IMR-90 (cell line): ENCODE results near the gene HES6. TPM values are rescaled to one million over a fixed set of nuclear protein-coding genes. Genes with fewer than 3 reads are reported as not detected.

Experiments used
- ATAC-seq: fragments of 200-7000 bp; cut with Tn5 transposase; 2 replicates; pipeline ENCODE4 v1.9.1; 2020; ENCODE audit warnings: low read depth, mild to moderate bottlenecking, moderate library complexity
- BruUV-seq: library from RNA; stranded (reverse); fragments of 400-500 nt; replicated peaks from 2 replicates; lab custom pipeline; 2021; lab: Mats Ljungman, UMichigan
- CTCF ChIA-PET: fragments of 300-600 bp; formaldehyde crosslinking; extraction: SDS; loops from one replicate; lab custom pipeline; 2021; ENCODE audit warnings: antibody characterized with exemption; lab: Yijun Ruan, JAX
- POLR2A ChIA-PET: fragments of 300-600 bp; sonication (Branson Sonifier 250); formaldehyde crosslinking; loops from one replicate; lab custom pipeline; 2022; ENCODE audit warnings: antibody characterized with exemption; ENCODE audit not compliant: unreplicated experiment; lab: Charles Lee
- DNase-seq: peaks from one replicate; pipeline ENCODE4 v3.0.0; 2013
- H2AFZ ChIP-seq: replicated peaks from 2 replicates; pipeline ENCODE3; 2013; ENCODE audit warnings: low read length, mild to moderate bottlenecking; ENCODE audit not compliant: poor library complexity
- H2AK5ac ChIP-seq: 2 replicates; pipeline ENCODE4 v1.6.1; 2013; ENCODE audit warnings: low read depth, low read length, inconsistent platforms
- H2AK9ac ChIP-seq: replicated peaks from 2 replicates; pipeline ENCODE3; 2013; ENCODE audit warnings: mild to moderate bottlenecking, low read depth, low read length, moderate library complexity; ENCODE audit not compliant: poor library complexity
- H2BK120ac ChIP-seq: 2 replicates; pipeline ENCODE4 v1.6.1; 2013; ENCODE audit warnings: low read depth, low read length, inconsistent platforms
- H2BK15ac ChIP-seq: 3 replicates; pipeline ENCODE4 v1.6.1; 2013; ENCODE audit warnings: low read depth, low read length, inconsistent platforms
- H2BK20ac ChIP-seq: 2 replicates; pipeline ENCODE4 v1.6.1; 2013; ENCODE audit warnings: low read depth, mild to moderate bottlenecking, inconsistent platforms, low read length, moderate library complexity
- H2BK5ac ChIP-seq: 2 replicates; pipeline ENCODE4 v1.6.1; 2013; ENCODE audit warnings: mild to moderate bottlenecking, low read depth, low read length, inconsistent platforms; ENCODE audit not compliant: poor library complexity, severe bottlenecking
- H3K14ac ChIP-seq: replicated peaks from 2 replicates; pipeline ENCODE4 v1.6.1; 2013; ENCODE audit warnings: low read depth, low read length, inconsistent platforms
- H3K18ac ChIP-seq: 2 replicates; pipeline ENCODE4 v1.6.1; 2013; ENCODE audit warnings: low read depth, low read length, control low read depth
- H3K23ac ChIP-seq: 2 replicates; pipeline ENCODE4 v1.6.1; 2013; ENCODE audit warnings: low read depth, low read length, inconsistent platforms
- H3K27ac ChIP-seq: 2 replicates; pipeline ENCODE4 v1.5.1; 2013; ENCODE audit warnings: mild to moderate bottlenecking, control low read depth, low read length; ENCODE audit not compliant: insufficient read depth
- H3K27me3 ChIP-seq: 2 replicates; pipeline ENCODE4 v1.6.1; 2013; ENCODE audit warnings: low read length; ENCODE audit not compliant: control insufficient read depth, insufficient read depth
- H3K36me3 ChIP-seq: 2 replicates; pipeline ENCODE4 v1.6.1; 2013; ENCODE audit warnings: low read length, mixed read lengths; ENCODE audit not compliant: control insufficient read depth, insufficient read depth
- H3K4ac ChIP-seq: 2 replicates; pipeline ENCODE4 v1.6.1; 2013; ENCODE audit warnings: low read depth, low read length, inconsistent platforms
- H3K4me1 ChIP-seq: 2 replicates; pipeline ENCODE4 v1.6.1; 2013; ENCODE audit warnings: low read length, mixed read lengths; ENCODE audit not compliant: control insufficient read depth, insufficient read depth
- H3K4me2 ChIP-seq: 2 replicates; pipeline ENCODE4 v1.6.1; 2013; ENCODE audit warnings: low read depth, mild to moderate bottlenecking, control low read depth, low read length, moderate library complexity
- H3K4me3 ChIP-seq: 2 replicates; pipeline ENCODE4 v1.5.1; 2013; ENCODE audit warnings: low read depth, mild to moderate bottlenecking, control low read depth, low read length, moderate library complexity; ENCODE audit not compliant: insufficient read depth
- H3K56ac ChIP-seq: 2 replicates; pipeline ENCODE4 v1.6.1; 2013; ENCODE audit warnings: low read length, inconsistent platforms; ENCODE audit not compliant: insufficient read depth; ENCODE audit errors: extremely low read depth
- H3K79me1 ChIP-seq, 2 experiments: 2 replicates each; pipeline ENCODE4 v1.6.1; 2013; ENCODE audit warnings: low read length in 2 of 2, inconsistent platforms in 1 of 2, low read depth in 1 of 2
- H3K9ac ChIP-seq: 2 replicates; pipeline ENCODE4 v1.6.1; 2013; ENCODE audit warnings: low read depth, low read length, control low read depth
- H3K9me1 ChIP-seq: 2 replicates; pipeline ENCODE4 v1.6.1; 2013; ENCODE audit warnings: low read length, inconsistent platforms; ENCODE audit not compliant: insufficient read depth
- H3K9me3 ChIP-seq: 2 replicates; pipeline ENCODE4 v1.6.1; 2013; ENCODE audit warnings: low read length; ENCODE audit not compliant: control insufficient read depth, insufficient read depth
- H4K20me1 ChIP-seq: 2 replicates; pipeline ENCODE4 v1.6.1; 2013; ENCODE audit warnings: low read length, inconsistent platforms; ENCODE audit not compliant: insufficient read depth
- H4K5ac ChIP-seq: 2 replicates; pipeline ENCODE4 v1.6.1; 2013; ENCODE audit warnings: mild to moderate bottlenecking, low read depth, low read length, control low read depth
- H4K8ac ChIP-seq, 2 experiments: 2 replicates each; pipeline ENCODE4 v1.6.1; 2013; ENCODE audit warnings: low read depth in 2 of 2, low read length in 2 of 2, control low read depth in 1 of 2, inconsistent platforms in 1 of 2
- H4K91ac ChIP-seq: 2 replicates; pipeline ENCODE4 v1.6.1; 2013; ENCODE audit warnings: low read depth, low read length, inconsistent platforms; ENCODE audit not compliant: insufficient read depth
- CEBPB ChIP-seq: IDR thresholded peaks from 2 replicates; pipeline ENCODE4 v1.6.1; 2012; ENCODE audit warnings: low read depth, low read length, improper control_type of control experiment
- FOS ChIP-seq: fragments of 150-350 bp; IDR thresholded peaks from 2 replicates; pipeline ENCODE4 v1.6.1; 2016; ENCODE audit warnings: low read depth, low read length
- MAFK ChIP-seq: IDR thresholded peaks from 2 replicates; pipeline ENCODE4 v1.6.1; 2012; ENCODE audit warnings: low read depth, low read length, improper control_type of control experiment
- MXI1 ChIP-seq: IDR thresholded peaks from 2 replicates; pipeline ENCODE4 v1.6.1; 2012; ENCODE audit warnings: low read depth, mild to moderate bottlenecking, low read length, moderate library complexity, borderline replicate concordance
- NFE2L2 ChIP-seq: fragments of 150-350 bp; IDR thresholded peaks from 2 replicates; pipeline ENCODE4 v1.6.1; 2016; ENCODE audit warnings: low read depth, mild to moderate bottlenecking, low read length
- RAD21 ChIP-seq: IDR thresholded peaks from 2 replicates; pipeline ENCODE4 v1.6.1; 2012; ENCODE audit warnings: low read length, improper control_type of control experiment
- RCOR1 ChIP-seq: IDR thresholded peaks from 2 replicates; pipeline ENCODE4 v1.6.1; 2012; ENCODE audit warnings: mild to moderate bottlenecking, low read length, improper control_type of control experiment; ENCODE audit not compliant: insufficient replicate concordance
- RFX5 ChIP-seq: IDR thresholded peaks from 2 replicates; pipeline ENCODE4 v1.8.0; 2012; ENCODE audit warnings: low read depth, mild to moderate bottlenecking, low read length, moderate library complexity
- SMC3 ChIP-seq: fragments of 150-350 bp; IDR thresholded peaks from 2 replicates; pipeline ENCODE4 v1.6.1; 2016; ENCODE audit warnings: low read depth, mild to moderate bottlenecking, antibody characterized with exemption, low read length, moderate library complexity
- WGBS, 2 experiments: methylation state at CpG; one replicate each; pipeline versions ENCODE4 v1.1.5 to v1.1.7; 2013; ENCODE audit warnings: missing lambda C conversion rate in 2 of 2; ENCODE audit not compliant: insufficient read length in 1 of 2; ENCODE audit errors: extremely low coverage in 2 of 2; 5-methylcytosine and 5-hydroxymethylcytosine counted together
- dilution Hi-C: fragments of 300-500 bp; cut with HindIII; formaldehyde crosslinking; loops from one replicate; pipeline ENCODE4 v1.14.3; 2018; ENCODE audit warnings: low sequenced_read_pairs; ENCODE audit not compliant: unreplicated experiment
- in situ Hi-C: fragments of 300-500 bp; cut with MboI; formaldehyde crosslinking; loops from 3 replicates; pipeline ENCODE4 v1.14.3; 2019; ENCODE audit warnings: low sequenced_read_pairs, inconsistent platforms, mixed read lengths
- intact Hi-C: fragments of 100-400 bp; cut with micrococcal nuclease; formaldehyde crosslinking; loops from 2 replicates; pipeline ENCODE4 v1.10.0; 2022
- polyA plus RNA-seq, 3 experiments: library from polyadenylated mRNA; depleted of rRNA; stranded (reverse); fragments of >200 nt; gene quantifications; 2 replicates each; pipeline ENCODE4 v1.2.3, GENCODE V29; 2012; ENCODE audit warnings: low replicate concordance in 1 of 3
- total RNA-seq: library from RNA; depleted of rRNA; stranded (reverse); fragments of >200 nt; gene quantifications from 2 replicates; pipeline ENCODE4 v1.2.3, GENCODE V29; 2012

HES6 gene
- total and polyA plus RNA-seq, 2 of the 4 experiments (the other 2 are of a cell fraction) = 1.3 to 3.3 TPM

GRCh38 chr2:238280083-238280825 is 40.4 kb upstream of the HES6 start:
- 100% methylated on average over 1 of the region's 12 CpGs; no CpG with 5 or more reads in 1 of the 2 experiments for WGBS, 2 experiments
- no peak overlapping the region for H2AK5ac ChIP-seq
- dilution Hi-C loops (no loop called here), in situ Hi-C loops (no loop called here), intact Hi-C loops (loop anchor here (10.0 kb wide), 1 partner anchor 605 kb away; no protein-coding TSS in a partner anchor)
- no peaks in the 10 kb centered on the region for H3K9me3 ChIP-seq
- H2AFZ ChIP-seq = no peak overlapping the region
- H3K9ac ChIP-seq = no peak overlapping the region
- no peak overlapping the region for H3K27ac ChIP-seq
- peaks cover 7% of the 10 kb centered on the region for H3K9me1 ChIP-seq
- no peak overlapping the region for H3K14ac ChIP-seq
- H3K18ac ChIP-seq = no peak overlapping the region
- TF ChIP-seq FOS (no peak), RAD21 (no peak), RFX5 (no peak), MXI1 (no peak), NFE2L2 (no peak), RCOR1 (no peak), SMC3 (no peak), MAFK (no peak), CEBPB (no peak)
- H4K5ac ChIP-seq = no peak overlapping the region
- H2BK20ac ChIP-seq = no peak overlapping the region
- no TSS peak for BruUV-seq
- H4K8ac ChIP-seq = no peak overlapping the region
- peaks cover 11% of the 10 kb centered on the region for H3K36me3 ChIP-seq
- H3K4ac ChIP-seq = no peak overlapping the region
- peaks cover 3% of the 10 kb centered on the region; the same call in 1 of the 2 replicates for H3K4me1 ChIP-seq
- no peak overlapping the region for H2BK15ac ChIP-seq
- ChIA-PET POLR2A (no interaction called here), CTCF (no interaction called here)
- no peak overlapping the region for H2BK5ac ChIP-seq
- no peak overlapping the region for H2AK9ac ChIP-seq
- H2BK120ac ChIP-seq = no peak overlapping the region
- DNase-seq (no peak), ATAC-seq (no peak)
- H3K23ac ChIP-seq = no peak overlapping the region
- H3K79me1 ChIP-seq = peaks cover 14 to 39% of the 10 kb centered on the region in 2 experiments
- no peaks in the 10 kb centered on the region for H4K20me1 ChIP-seq
- H3K4me3 ChIP-seq = no peak overlapping the region
- no peaks in the 10 kb centered on the region for H3K27me3 ChIP-seq
- H3K56ac ChIP-seq = no peak overlapping the region
- no peak overlapping the region for H4K91ac ChIP-seq
- H3K4me2 ChIP-seq = no peak overlapping the region
